ENCODE measurements around the gene TSBP1.

TSBP1 gene

GRCh38 chr6:32371803-32372202 is at the start of gene TSBP1:
TSS of gene TSBP1 (minus strand) at chr6:32371903. CDS start at chr6:32371706, 197 bp downstream.
- in situ Hi-C loops (cut with MboI; ENCODE audit: low sequenced_read_pairs): no loop called here

GRCh38 chr6:32416036-32416435 is 44.3 kb upstream of the TSBP1 start:
- in situ Hi-C loops (cut with MboI; ENCODE audit: low sequenced_read_pairs): loop anchor here (10.0 to 25.0 kb wide), 2 partner anchors 271 to 379 kb away; no protein-coding TSS in a partner anchor

GRCh38 chr6:32415521-32416019 is 43.9 kb upstream of the TSBP1 start:
- in situ Hi-C loops (cut with MboI; ENCODE audit: low sequenced_read_pairs): loop anchor here (10.0 to 25.0 kb wide), 2 partner anchors 272 to 379 kb away; no protein-coding TSS in a partner anchor

- in situ Hi-C loops (cut with MboI; ENCODE audit: low sequenced_read_pairs): loop anchor here (10.0 to 25.0 kb wide), 2 partner anchors 274 to 381 kb away; no protein-coding TSS in a partner anchor
These were observed 41.8 kb upstream of the TSBP1 start for GRCh38 chr6:32413427-32414047.

- in situ Hi-C loops (cut with MboI; ENCODE audit: low sequenced_read_pairs): loop anchor here (10.0 to 25.0 kb wide), 2 partner anchors 276 to 383 kb away; no protein-coding TSS in a partner anchor
These were observed 40.0 kb upstream of the TSBP1 start for GRCh38 chr6:32411566-32412327.

- in situ Hi-C loops (cut with MboI; ENCODE audit: low sequenced_read_pairs): loop anchor here (10.0 to 25.0 kb wide), 2 partner anchors 276 to 384 kb away; no protein-coding TSS in a partner anchor
These were observed 39.2 kb upstream of the TSBP1 start for GRCh38 chr6:32410906-32411305.

GRCh38 chr6:32406857-32407256 is 35.2 kb upstream of the TSBP1 start, which contains the start of gene BTNL2:
TSS of gene BTNL2 (minus strand) at chr6:32407181. CDS start at chr6:32407123, 58 bp downstream.
- in situ Hi-C loops (cut with MboI; ENCODE audit: low sequenced_read_pairs): loop anchor here (25.0 kb wide), 1 partner anchor 280 kb away; no protein-coding TSS in a partner anchor

GRCh38 chr6:32406197-32406596 is 34.5 kb upstream of the TSBP1 start:
- in situ Hi-C loops (cut with MboI; ENCODE audit: low sequenced_read_pairs): loop anchor here (25.0 kb wide), 1 partner anchor 281 kb away; no protein-coding TSS in a partner anchor

- in situ Hi-C loops (cut with MboI; ENCODE audit: low sequenced_read_pairs): loop anchor here (25.0 kb wide), 1 partner anchor 282 kb away; no protein-coding TSS in a partner anchor
These were observed 34.0 kb upstream of the TSBP1 start for GRCh38 chr6:32405656-32406055.

GRCh38 chr6:32402812-32403211 is 31.1 kb upstream of the TSBP1 start:
- in situ Hi-C loops (cut with MboI; ENCODE audit: low sequenced_read_pairs): loop anchor here (25.0 kb wide), 1 partner anchor 284 kb away; no protein-coding TSS in a partner anchor

- in situ Hi-C loops (cut with MboI; ENCODE audit: low sequenced_read_pairs): loop anchor here (25.0 kb wide), 1 partner anchor 286 kb away; no protein-coding TSS in a partner anchor
These were observed 29.7 kb upstream of the TSBP1 start for GRCh38 chr6:32401284-32401963.

- in situ Hi-C loops (cut with MboI; ENCODE audit: low sequenced_read_pairs): no loop called here
These were observed 25.7 kb upstream of the TSBP1 start for GRCh38 chr6:32397252-32397920.

- in situ Hi-C loops (cut with MboI; ENCODE audit: low sequenced_read_pairs): no loop called here
These were observed 24.3 kb upstream of the TSBP1 start for GRCh38 chr6:32396028-32396427.

GRCh38 chr6:32393665-32394420 is 22.1 kb upstream of the TSBP1 start:
- in situ Hi-C loops (cut with MboI; ENCODE audit: low sequenced_read_pairs): no loop called here

- in situ Hi-C loops (cut with MboI; ENCODE audit: low sequenced_read_pairs): no loop called here
These were observed 19.8 kb upstream of the TSBP1 start for GRCh38 chr6:32391505-32391904.

GRCh38 chr6:32387589-32388340 is 16.1 kb upstream of the TSBP1 start:
- in situ Hi-C loops (cut with MboI; ENCODE audit: low sequenced_read_pairs): no loop called here

GRCh38 chr6:32386040-32386439 is 14.3 kb upstream of the TSBP1 start:
- in situ Hi-C loops (cut with MboI; ENCODE audit: low sequenced_read_pairs): no loop called here

GRCh38 chr6:32382757-32383420 is 11.2 kb upstream of the TSBP1 start:
- in situ Hi-C loops (cut with MboI; ENCODE audit: low sequenced_read_pairs): no loop called here
